H1 (cell line): Measurements from ENCODE around the gene KLHL18. TPM values are rescaled to one million over a fixed set of nuclear protein-coding genes. Genes with fewer than 3 reads are reported as not detected.

Source experiments
- CTCF ChIA-PET: fragments of 300-600 bp; sonication (Branson Sonifier 250); formaldehyde crosslinking; loops from one replicate; lab custom pipeline; 2021; ENCODE audit not compliant: partially characterized antibody; lab: Charles Lee
- POLR2A ChIA-PET: fragments of 300-600 bp; sonication (Branson Sonifier 250); formaldehyde crosslinking; loops from one replicate; lab custom pipeline; 2021; ENCODE audit warnings: inconsistent platforms; ENCODE audit not compliant: partially characterized antibody; lab: Charles Lee
- DNase-seq, 2 experiments: peaks; one replicate each; pipeline versions ENCODE4 v3.0.0 to v3.0.0-alpha.2; 2010 to 2022; ENCODE audit warnings: low spot score in 2 of 2, low read depth in 1 of 2, mixed read lengths in 1 of 2
- FAIRE-seq: peaks from 2 replicates; lab custom pipeline; 2011; peaks lifted over from hg19 to GRCh38; lab: Jason Lieb, UNC
- H2AFZ ChIP-seq: 2 replicates; pipeline ENCODE4 v1.8.1; 2012; ENCODE audit warnings: low read length, inconsistent platforms
- H2AK5ac ChIP-seq: 2 replicates; pipeline ENCODE4 v1.6.1; 2013; ENCODE audit warnings: low read depth, low read length
- H2BK120ac ChIP-seq: replicated peaks from 2 replicates; pipeline ENCODE3; 2013; ENCODE audit warnings: low read depth, low read length, inconsistent platforms
- H2BK12ac ChIP-seq: 2 replicates; pipeline ENCODE4 v1.6.1; 2013; ENCODE audit warnings: low read depth, low read length
- H2BK15ac ChIP-seq: 2 replicates; pipeline ENCODE4 v1.6.1; 2013; ENCODE audit warnings: low read length
- H2BK20ac ChIP-seq: 2 replicates; pipeline ENCODE4 v1.6.1; 2013; ENCODE audit warnings: low read length
- H2BK5ac ChIP-seq: 2 replicates; pipeline ENCODE4 v1.6.1; 2013; ENCODE audit warnings: low read depth, low read length
- H3K14ac ChIP-seq: 2 replicates; pipeline ENCODE4 v1.6.1; 2013; ENCODE audit warnings: inconsistent platforms; ENCODE audit not compliant: insufficient read length
- H3K18ac ChIP-seq: 2 replicates; pipeline ENCODE4 v1.6.1; 2013; ENCODE audit warnings: low read length; ENCODE audit errors: extremely low read depth
- H3K23ac ChIP-seq: 2 replicates; pipeline ENCODE4 v1.6.1; 2013; ENCODE audit warnings: inconsistent platforms; ENCODE audit not compliant: insufficient read length
- H3K23me2 ChIP-seq: 2 replicates; pipeline ENCODE4 v1.6.1; 2013; ENCODE audit warnings: low read depth, low read length
- H3K27ac ChIP-seq: 2 replicates; pipeline ENCODE4 v1.6.1; 2011; ENCODE audit warnings: low read depth, low read length, inconsistent platforms
- H3K27me3 ChIP-seq, 4 experiments: replicated peaks in 1 of 4; 1 replicate in 1 of 4; 2 replicates in 3 of 4; pipeline versions ENCODE4 v1.6.1 to v1.8.1; 2011 to 2013; ENCODE audit warnings: low read length in 3 of 4, mild to moderate bottlenecking in 3 of 4, inconsistent platforms in 2 of 4, mixed read lengths in 2 of 4, moderate library complexity in 1 of 4; ENCODE audit not compliant: control insufficient read depth in 3 of 4, insufficient read depth in 3 of 4; ENCODE audit errors: extremely low read depth in 1 of 4
- H3K36me3 ChIP-seq, 4 experiments: 2 replicates each; pipeline versions ENCODE4 v1.6.1 to v1.8.1; 2011 to 2013; ENCODE audit warnings: mild to moderate bottlenecking in 4 of 4, low read length in 3 of 4, moderate library complexity in 2 of 4, control low read depth in 1 of 4, inconsistent platforms in 1 of 4; ENCODE audit not compliant: insufficient read depth in 4 of 4, control insufficient read depth in 2 of 4
- H3K4ac ChIP-seq: replicated peaks from 2 replicates; pipeline ENCODE3; 2013; ENCODE audit warnings: low read length, low read depth, mixed read lengths, inconsistent platforms; ENCODE audit not compliant: insufficient read length
- H3K4me1 ChIP-seq, 4 experiments: replicated peaks in 1 of 4; 1 replicate in 1 of 4; 2 replicates in 3 of 4; pipeline versions ENCODE4 v1.6.1 to v1.8.1; 2011 to 2013; ENCODE audit warnings: low read length in 3 of 4, inconsistent platforms in 2 of 4, mixed read lengths in 1 of 4; ENCODE audit not compliant: insufficient read depth in 4 of 4, control insufficient read depth in 3 of 4
- H3K4me2 ChIP-seq, 2 experiments: 2 replicates each; pipeline versions ENCODE4 v1.6.1 to v1.8.1; 2011 to 2013; ENCODE audit warnings: low read depth in 2 of 2, low read length in 2 of 2, control low read depth in 1 of 2, inconsistent platforms in 1 of 2, mild to moderate bottlenecking in 1 of 2; ENCODE audit not compliant: insufficient read depth in 1 of 2
- H3K4me3 ChIP-seq, 4 experiments: fragments of 200-600, 300-600 bp in 1 of 4; sonication (generic), shearing (Covaris generic), sonication (Bioruptor Twin) in 1 of 4; 2 replicates each; pipeline versions ENCODE4 v1.5.1 to v1.8.1; 2011 to 2016; ENCODE audit warnings: low read length in 4 of 4, low read depth in 3 of 4, control low read depth in 2 of 4, inconsistent platforms in 2 of 4, mild to moderate bottlenecking in 2 of 4, mixed read lengths in 1 of 4, moderate library complexity in 1 of 4; ENCODE audit not compliant: insufficient read depth in 2 of 4; ENCODE audit errors: extremely low read depth in 1 of 4
- H3K56ac ChIP-seq: replicated peaks from 2 replicates; pipeline ENCODE3; 2013; ENCODE audit warnings: low read depth, mild to moderate bottlenecking, mixed read lengths, low read length, inconsistent platforms; ENCODE audit not compliant: insufficient read length
- H3K79me1 ChIP-seq: 2 replicates; pipeline ENCODE4 v1.6.1; 2013; ENCODE audit warnings: low read depth, low read length, control low read depth
- H3K79me2 ChIP-seq, 2 experiments: 2 replicates each; pipeline versions ENCODE4 v1.6.1 to v1.8.1; 2012 to 2013; ENCODE audit warnings: low read length in 2 of 2, mild to moderate bottlenecking in 2 of 2, inconsistent platforms in 1 of 2; ENCODE audit not compliant: insufficient read depth in 2 of 2, control insufficient read depth in 1 of 2
- H3K9ac ChIP-seq, 4 experiments: replicated peaks in 1 of 4; 1 replicate in 1 of 4; 2 replicates in 3 of 4; pipeline versions ENCODE4 v1.6.1 to v1.8.1; 2011 to 2013; ENCODE audit warnings: low read depth in 3 of 4, low read length in 3 of 4, control low read depth in 2 of 4, mild to moderate bottlenecking in 2 of 4, moderate library complexity in 2 of 4, inconsistent platforms in 1 of 4; ENCODE audit errors: extremely low read depth in 1 of 4
- H3K9me3 ChIP-seq, 2 experiments: 2 replicates each; pipeline versions ENCODE4 v1.6.1 to v1.8.1; 2012 to 2013; ENCODE audit warnings: mild to moderate bottlenecking in 2 of 2, moderate library complexity in 2 of 2, control low read depth in 1 of 2, inconsistent platforms in 1 of 2, low read depth in 1 of 2, low read length in 1 of 2, mixed read lengths in 1 of 2; ENCODE audit not compliant: insufficient read depth in 2 of 2
- H4K20me1 ChIP-seq, 2 experiments: replicated peaks in 1 of 2; 2 replicates each; pipeline versions ENCODE3 to v1.8.1; 2011 to 2013; ENCODE audit warnings: inconsistent platforms in 2 of 2, low read length in 2 of 2, mild to moderate bottlenecking in 1 of 2; ENCODE audit not compliant: insufficient read depth in 2 of 2, control insufficient read depth in 1 of 2
- H4K5ac ChIP-seq: 2 replicates; pipeline ENCODE4 v1.6.1; 2013; ENCODE audit warnings: low read length, low read depth, mixed read lengths, inconsistent platforms; ENCODE audit not compliant: insufficient read length
- H4K8ac ChIP-seq: 2 replicates; pipeline ENCODE4 v1.8.0; 2013; ENCODE audit warnings: mild to moderate bottlenecking, moderate library complexity, low read length, inconsistent platforms; ENCODE audit not compliant: insufficient read depth; ENCODE audit errors: extremely low read depth
- H4K91ac ChIP-seq: replicated peaks from 2 replicates; pipeline ENCODE3; 2013; ENCODE audit warnings: low read length, mixed read lengths, inconsistent platforms; ENCODE audit not compliant: insufficient read length
- ASH2L ChIP-seq: fragments of 200-600, 300-600 bp; sonication (generic); IDR thresholded peaks from one replicate; pipeline ENCODE4 v1.7.1; 2017; ENCODE audit warnings: low read length
- BACH1 ChIP-seq: IDR thresholded peaks from 2 replicates; pipeline ENCODE4 v1.6.1; 2012; ENCODE audit warnings: low read length, improper control_type of control experiment
- CBX8 ChIP-seq: fragments of 300-800, 300-1000 bp; sonication (generic); IDR thresholded peaks from 2 replicates; pipeline ENCODE4 v1.7.1; 2016; ENCODE audit warnings: low read depth, low read length, borderline replicate concordance
- CHD1 ChIP-seq: IDR thresholded peaks from 2 replicates; pipeline ENCODE4 v1.6.1; 2012; ENCODE audit warnings: low read depth, low read length, improper control_type of control experiment
- CREB1 ChIP-seq: IDR thresholded peaks from 2 replicates; pipeline ENCODE4 v1.6.1; 2012; ENCODE audit warnings: inconsistent platforms
- EZH2 ChIP-seq: fragments of 200-600 bp; sonication (generic); IDR thresholded peaks from 2 replicates; pipeline ENCODE4 v1.7.1; 2012; ENCODE audit warnings: low read depth, mild to moderate bottlenecking, moderate library complexity, low read length, inconsistent platforms; ENCODE audit not compliant: severe bottlenecking
- KDM1A ChIP-seq: fragments of 200-600, 300-600 bp; sonication (generic); IDR thresholded peaks from 2 replicates; pipeline ENCODE4 v1.7.1; 2016; ENCODE audit warnings: mild to moderate bottlenecking, low read length, borderline replicate concordance
- POU5F1 ChIP-seq: IDR thresholded peaks from 2 replicates; pipeline ENCODE4 v1.6.1; 2011; ENCODE audit warnings: low read depth, mild to moderate bottlenecking, low read length, moderate library complexity
- RBBP5 ChIP-seq: IDR thresholded peaks from 2 replicates; pipeline ENCODE4 v1.7.1; 2012; ENCODE audit warnings: low read depth, mild to moderate bottlenecking, inconsistent platforms, low read length, moderate library complexity, borderline replicate concordance
- SIN3A ChIP-seq, 2 experiments: IDR thresholded peaks in 1 of 2; conservative IDR thresholded peaks in 1 of 2; 2 replicates each; pipeline ENCODE4 v1.6.1; 2011 to 2012; ENCODE audit warnings: low read length in 2 of 2, improper control_type of control experiment in 1 of 2, low read depth in 1 of 2, mild to moderate bottlenecking in 1 of 2
- SIRT6 ChIP-seq: IDR thresholded peaks from one replicate; pipeline ENCODE4 v1.7.1; 2012; ENCODE audit warnings: low read length, inconsistent platforms
- SP1 ChIP-seq: IDR thresholded peaks from 2 replicates; pipeline ENCODE4 v1.6.1; 2011; ENCODE audit warnings: low read depth, low read length
- SP4 ChIP-seq: IDR thresholded peaks from 2 replicates; pipeline ENCODE4 v1.6.1; 2012; ENCODE audit warnings: low read length, inconsistent platforms
- SRF ChIP-seq: IDR thresholded peaks from 2 replicates; pipeline ENCODE4 v1.6.1; 2011; ENCODE audit warnings: mild to moderate bottlenecking, low read depth, low read length, moderate library complexity
- USF2 ChIP-seq: IDR thresholded peaks from 2 replicates; pipeline ENCODE4 v1.6.1; 2011; ENCODE audit warnings: low read length, improper control_type of control experiment
- WGBS, 2 experiments: shearing (Covaris generic) in 1 of 2; methylation state at CpG; one replicate each; pipeline versions ENCODE4 v1.1.6 to v1.1.7; 2013 to 2015; ENCODE audit warnings: low lambda C conversion rate in 2 of 2, mixed read lengths in 2 of 2, inconsistent platforms in 1 of 2, low coverage in 1 of 2, missing lambda C conversion rate in 1 of 2; ENCODE audit not compliant: insufficient replicate concordance in 2 of 2, insufficient coverage in 1 of 2, insufficient read length in 1 of 2; ENCODE audit errors: extremely low coverage in 1 of 2, missing lambda C conversion rate in 1 of 2; 5-methylcytosine and 5-hydroxymethylcytosine counted together
- polyA plus RNA-seq, 7 experiments: library from polyadenylated mRNA; depleted of rRNA in 3 of 7; stranded (reverse) in 5 of 7; unstranded in 2 of 7; fragments of >200 nt in 5 of 7; fragments of 200-250 nt in 2 of 7; gene quantifications; 1 replicate in 5 of 7; 2 replicates in 1 of 7; 4 replicates in 1 of 7; pipeline versions ENCODE4 v1.2.1 to v1.2.3, GENCODE V29; 2011 to 2013; ENCODE audit warnings: missing spikeins in 2 of 7, mixed read lengths in 2 of 7
- total RNA-seq: library from RNA; stranded (reverse); fragmentation: NEBNext Ultra II Directional; extraction: Animal tissue kit (Norgen Biotek cat#: 25700); gene quantifications from 2 replicates; pipeline ENCODE4 v1.2.1, GENCODE V29; 2021

Gene KLHL18
- total and polyA plus RNA-seq, 2 of the 8 experiments (the other 6 are each of a cell fraction or from before 2014, with no cell fraction given) = 19.9 to 31.7 TPM

GRCh38 chr3:47392933-47393332, 110.2 kb downstream of the KLHL18 start:
- 90% methylated on average over 3 of the region's 3 CpGs; no CpG with 5 or more reads in 1 of the 2 experiments for WGBS, 2 experiments
- no peak overlapping the region for H2BK15ac ChIP-seq
- no peak for FAIRE-seq
- H3K23me2 ChIP-seq = no peaks in the 10 kb centered on the region
- no peak overlapping the region for H2BK5ac ChIP-seq
- H3K18ac ChIP-seq = no peak overlapping the region
- H3K27me3 ChIP-seq = no peaks in the 10 kb centered on the region
- H4K20me1 ChIP-seq = peaks cover 0 to 9% of the 10 kb centered on the region in 2 experiments
- H3K79me1 ChIP-seq = peaks cover 18% of the 10 kb centered on the region; the same call in 1 of the 2 replicates
- H3K4me3 ChIP-seq = no peak overlapping the region
- no peak overlapping the region for H4K91ac ChIP-seq
- H3K56ac ChIP-seq = no peak overlapping the region
- no peak overlapping the region for H2BK12ac ChIP-seq
- no peak for DNase-seq
- H4K5ac ChIP-seq = no peak overlapping the region
- no peak overlapping the region for H2AK5ac ChIP-seq
- H3K4me2 ChIP-seq = no peak overlapping the region
- H2AFZ ChIP-seq = no peak overlapping the region
- ChIA-PET POLR2A (no interaction called here), CTCF (interaction anchor here (1.1 to 3.4 kb wide), 3 partner anchors 9 to 28 kb away, joined by 3 to 12 read pairs (median 3); no protein-coding TSS in a partner anchor)
- no peaks in the 10 kb centered on the region for H3K4me1 ChIP-seq
- no peak overlapping the region for H3K23ac ChIP-seq
- no peak overlapping the region for H3K27ac ChIP-seq
- no peak overlapping the region for H4K8ac ChIP-seq
- H3K9me3 ChIP-seq = no peaks in the 10 kb centered on the region
- H2BK120ac ChIP-seq = no peak overlapping the region
- no peak overlapping the region for H3K4ac ChIP-seq
- H3K9ac ChIP-seq = no peak overlapping the region
- H3K79me2 ChIP-seq = peaks cover 0 to 53% of the 10 kb centered on the region in 2 experiments
- H3K36me3 ChIP-seq = peaks cover 0 to 2% (median 0%) of the 10 kb centered on the region in 4 experiments; a peak in 1 of 8 replicates
- no peak overlapping the region for H3K14ac ChIP-seq
- H2BK20ac ChIP-seq = no peak overlapping the region
- TF ChIP-seq CHD1 = no peak
- no peak for TF ChIP-seq SIN3A (conservative IDR thresholded peaks at IDR 0.05 in 1 of 2, IDR thresholded peaks at IDR 0.05 in 1 of 2; ENCODE audit: low read depth in 1 of 2, low read length in 2 of 2)
- TF ChIP-seq SP1 = no peak
- no peak for TF ChIP-seq SRF
- no peak for TF ChIP-seq SIRT6
- TF ChIP-seq CBX8 = no peak
- TF ChIP-seq SP4 = no peak
- no peak for TF ChIP-seq KDM1A
- no peak for TF ChIP-seq BACH1
- no peak for TF ChIP-seq CREB1
- no peak for TF ChIP-seq USF2
- no peak for TF ChIP-seq EZH2
- no peak for TF ChIP-seq RBBP5
- TF ChIP-seq ASH2L = no peak
- TF ChIP-seq POU5F1 = no peak
